Measurements from ENCODE around the gene PRSS22.

Gene PRSS22

DNA sequence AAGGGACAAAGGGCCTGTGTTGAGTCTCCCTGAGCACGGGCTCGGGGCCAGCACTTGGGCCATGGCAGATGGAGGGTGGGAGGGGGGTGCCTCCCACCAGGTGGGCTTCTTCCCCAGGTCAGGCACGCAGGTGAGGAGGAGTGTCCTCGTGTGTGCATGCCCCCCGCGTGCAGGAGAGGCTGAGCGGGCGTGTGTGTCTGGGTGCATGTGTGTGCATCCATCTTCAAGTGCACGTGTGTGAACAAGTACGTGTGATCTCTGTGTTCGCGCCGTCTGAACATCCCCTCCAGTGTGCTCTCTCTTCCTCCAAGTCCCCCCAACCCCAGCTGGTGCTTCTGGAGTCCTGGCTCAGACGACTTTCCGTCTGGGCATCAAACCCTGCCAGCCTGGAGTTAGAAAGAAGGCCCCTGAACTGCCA lies 30.6 kb downstream of the PRSS22 start:
- Histone ChIP-seq H3K4me3 (ENCODE audit: low read depth in 1 of 2, low read length in 1 of 2) (no peak overlapping the region), H3K27ac (no peak overlapping the region), H3K9me3 (no peaks in the 10 kb centered on the region), H3K4me1 (ENCODE audit: control insufficient read depth in 1 of 2, insufficient read depth in 1 of 2, low read depth in 1 of 2, low read length in 1 of 2) (peaks cover 12 to 14% of the 10 kb centered on the region in 2 experiments), H3K36me3 (no peaks in the 10 kb centered on the region), H3K27me3 (no peaks in the 10 kb centered on the region)
- TF ChIP-seq, protein P1, sequence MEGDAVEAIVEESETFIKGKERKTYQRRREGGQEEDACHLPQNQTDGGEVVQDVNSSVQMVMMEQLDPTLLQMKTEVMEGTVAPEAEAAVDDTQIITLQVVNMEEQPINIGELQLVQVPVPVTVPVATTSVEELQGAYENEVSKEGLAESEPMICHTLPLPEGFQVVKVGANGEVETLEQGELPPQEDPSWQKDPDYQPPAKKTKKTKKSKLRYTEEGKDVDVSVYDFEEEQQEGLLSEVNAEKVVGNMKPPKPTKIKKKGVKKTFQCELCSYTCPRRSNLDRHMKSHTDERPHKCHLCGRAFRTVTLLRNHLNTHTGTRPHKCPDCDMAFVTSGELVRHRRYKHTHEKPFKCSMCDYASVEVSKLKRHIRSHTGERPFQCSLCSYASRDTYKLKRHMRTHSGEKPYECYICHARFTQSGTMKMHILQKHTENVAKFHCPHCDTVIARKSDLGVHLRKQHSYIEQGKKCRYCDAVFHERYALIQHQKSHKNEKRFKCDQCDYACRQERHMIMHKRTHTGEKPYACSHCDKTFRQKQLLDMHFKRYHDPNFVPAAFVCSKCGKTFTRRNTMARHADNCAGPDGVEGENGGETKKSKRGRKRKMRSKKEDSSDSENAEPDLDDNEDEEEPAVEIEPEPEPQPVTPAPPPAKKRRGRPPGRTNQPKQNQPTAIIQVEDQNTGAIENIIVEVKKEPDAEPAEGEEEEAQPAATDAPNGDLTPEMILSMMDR (IDR thresholded peaks at IDR 0.05): no peak

DNA sequence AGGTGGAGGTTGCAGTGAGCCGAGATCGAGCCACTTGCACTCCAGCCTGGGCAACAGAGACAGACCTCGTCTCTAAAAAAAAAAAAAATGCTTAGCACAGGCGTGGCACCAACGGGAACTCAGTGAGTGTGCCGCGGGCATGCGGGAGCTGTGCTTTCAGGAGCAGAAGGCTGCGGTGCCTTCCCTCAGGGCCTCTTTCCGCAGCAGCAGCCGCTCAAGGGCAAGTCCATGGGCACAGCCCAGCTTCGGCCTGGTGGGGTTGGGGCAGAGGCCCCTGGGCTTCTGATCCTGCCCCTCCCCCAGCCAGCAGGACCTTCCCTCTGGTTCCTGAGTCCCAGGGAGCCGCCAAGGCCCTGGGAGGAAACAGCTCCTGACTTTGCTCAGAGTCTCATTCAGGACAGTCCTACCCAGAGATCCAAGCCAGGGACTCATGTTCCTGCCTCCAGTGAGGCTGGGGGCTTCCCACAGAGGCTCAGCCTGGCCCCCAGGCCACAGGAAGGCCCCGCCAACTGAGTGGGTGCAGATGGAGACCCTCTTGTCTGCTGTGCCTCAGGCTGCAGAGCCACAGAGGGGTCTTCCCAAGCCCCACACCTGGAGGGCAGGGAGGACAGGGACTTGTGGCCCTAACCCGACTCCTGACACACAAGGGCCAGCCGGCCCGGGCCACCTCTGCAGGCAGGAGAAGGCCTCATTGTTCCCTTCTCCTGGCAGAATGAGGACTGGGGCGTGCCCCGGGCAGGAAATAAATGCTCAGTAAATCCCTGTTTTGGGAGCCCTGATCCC lies 31.2 kb downstream of the PRSS22 start:
- Histone ChIP-seq H3K9me3 (no peaks in the 10 kb centered on the region), H3K36me3 (no peaks in the 10 kb centered on the region), H3K4me1 (ENCODE audit: control insufficient read depth in 1 of 2, insufficient read depth in 1 of 2, low read depth in 1 of 2, low read length in 1 of 2) (peaks cover 12 to 14% of the 10 kb centered on the region in 2 experiments), H3K4me3 (ENCODE audit: low read depth in 1 of 2, low read length in 1 of 2) (no peak overlapping the region), H3K27me3 (no peaks in the 10 kb centered on the region), H3K27ac (no peak overlapping the region)
- TF ChIP-seq, protein P1 (IDR thresholded peaks at IDR 0.05): no peak

DNA sequence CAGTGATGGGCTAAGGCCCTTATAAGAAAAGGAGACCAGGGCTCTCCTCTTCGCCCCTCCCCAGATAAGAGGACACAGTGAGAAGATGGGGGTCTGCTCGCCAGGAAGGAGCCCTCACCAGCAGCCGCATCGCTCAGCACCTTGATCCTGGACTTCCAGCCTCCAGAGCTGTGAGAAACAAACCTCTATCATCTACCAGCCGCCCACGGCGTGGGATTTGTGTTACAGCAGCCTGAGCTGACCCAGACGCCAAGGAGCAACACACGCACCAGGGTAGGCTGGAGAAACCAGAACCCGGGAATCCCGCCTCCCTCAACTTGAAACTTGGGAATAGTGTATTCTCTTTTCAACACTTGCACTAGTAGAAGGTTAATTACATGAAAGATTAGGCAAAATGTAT lies 32.1 kb downstream of the PRSS22 start:
- TF ChIP-seq, protein P1 (IDR thresholded peaks at IDR 0.05): no peak
- Histone ChIP-seq H3K27me3 (no peaks in the 10 kb centered on the region), H3K4me3 (ENCODE audit: low read depth in 1 of 2, low read length in 1 of 2) (no peak overlapping the region), H3K27ac (no peak overlapping the region), H3K9me3 (no peaks in the 10 kb centered on the region), H3K36me3 (no peaks in the 10 kb centered on the region), H3K4me1 (ENCODE audit: control insufficient read depth in 1 of 2, insufficient read depth in 1 of 2, low read depth in 1 of 2, low read length in 1 of 2) (peaks cover 12 to 14% of the 10 kb centered on the region in 2 experiments)

DNA sequence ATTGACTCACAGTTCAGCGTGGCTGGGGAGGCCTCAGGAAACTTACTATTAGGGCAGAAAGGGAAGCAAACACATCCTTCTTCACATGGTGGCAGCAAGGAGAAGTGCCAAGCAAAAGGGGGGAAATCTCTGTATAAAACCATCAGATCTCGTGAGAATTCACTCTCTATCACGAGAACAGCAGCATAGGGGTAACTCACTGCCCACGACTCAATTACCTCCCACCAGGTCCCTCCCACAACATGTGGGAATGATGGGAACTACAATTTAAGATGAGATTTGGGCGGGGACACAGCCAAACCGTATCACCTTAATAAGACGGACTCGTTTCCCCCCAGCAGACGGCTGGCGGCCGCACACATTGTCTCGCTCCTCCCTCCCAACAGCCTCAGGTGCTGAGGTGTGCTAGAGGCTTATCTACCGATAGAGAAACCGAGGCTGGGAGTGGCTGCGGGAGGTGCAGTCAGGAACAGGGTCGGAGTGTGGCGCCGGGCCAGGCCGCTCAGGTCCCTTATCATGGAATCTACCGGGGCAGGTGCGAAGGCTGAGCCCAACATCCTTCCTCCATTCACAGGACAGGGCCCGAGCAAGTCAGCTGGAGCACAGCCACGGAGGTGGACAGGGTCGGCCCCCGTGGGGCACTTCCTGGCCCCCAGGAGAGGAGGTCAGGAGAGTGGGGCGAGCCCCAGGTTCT lies 32.8 kb downstream of the PRSS22 start:
- TF ChIP-seq, protein P1 (IDR thresholded peaks at IDR 0.05): no peak
- Histone ChIP-seq H3K36me3 (no peaks in the 10 kb centered on the region), H3K4me3 (ENCODE audit: low read depth in 1 of 2, low read length in 1 of 2) (no peak overlapping the region), H3K27ac (no peak overlapping the region), H3K9me3 (no peaks in the 10 kb centered on the region), H3K4me1 (ENCODE audit: control insufficient read depth in 1 of 2, insufficient read depth in 1 of 2, low read depth in 1 of 2, low read length in 1 of 2) (peaks cover 7 to 8% of the 10 kb centered on the region in 2 experiments), H3K27me3 (no peaks in the 10 kb centered on the region)

DNA sequence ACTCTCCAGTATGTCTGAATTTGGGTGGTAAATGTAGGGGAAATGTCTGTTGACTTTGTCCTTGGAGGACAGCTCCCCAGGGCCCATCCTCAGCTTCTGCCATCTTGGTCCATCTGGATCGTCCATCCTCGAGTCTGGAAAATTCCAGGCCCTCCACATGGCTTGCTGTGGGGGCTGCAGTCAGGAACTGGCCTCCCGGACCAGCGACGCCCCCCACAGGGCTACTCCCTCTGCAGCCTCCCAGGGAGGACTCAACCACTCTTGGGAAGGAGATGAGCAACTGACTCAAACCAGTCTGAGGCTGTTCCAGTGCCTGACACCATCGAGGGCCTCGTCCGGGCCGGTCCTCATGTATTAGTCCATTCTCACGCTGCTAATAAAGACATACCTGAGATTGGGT lies 33.3 kb downstream of the PRSS22 start:
- H3K4me1 ChIP-seq (ENCODE audit: control insufficient read depth in 1 of 2, insufficient read depth in 1 of 2, low read depth in 1 of 2, low read length in 1 of 2): peaks cover 1 to 2% of the 10 kb centered on the region in 2 experiments
- H3K36me3 ChIP-seq: no peaks in the 10 kb centered on the region
- H3K4me3 ChIP-seq (ENCODE audit: low read depth in 1 of 2, low read length in 1 of 2): no peak overlapping the region
- no peaks in the 10 kb centered on the region for H3K9me3 ChIP-seq
- TF ChIP-seq, protein P1 (IDR thresholded peaks at IDR 0.05): no peak
- no peak overlapping the region for H3K27ac ChIP-seq
- H3K27me3 ChIP-seq: no peaks in the 10 kb centered on the region
